ENCODE data around the gene DYNC2LI1.
"Not testable (repeated sequence)": the region's sequence is repeated elsewhere in the genome, so short reads cannot be mapped to it uniquely, and the experiment has no call there.

DYNC2LI1 gene

DNA sequence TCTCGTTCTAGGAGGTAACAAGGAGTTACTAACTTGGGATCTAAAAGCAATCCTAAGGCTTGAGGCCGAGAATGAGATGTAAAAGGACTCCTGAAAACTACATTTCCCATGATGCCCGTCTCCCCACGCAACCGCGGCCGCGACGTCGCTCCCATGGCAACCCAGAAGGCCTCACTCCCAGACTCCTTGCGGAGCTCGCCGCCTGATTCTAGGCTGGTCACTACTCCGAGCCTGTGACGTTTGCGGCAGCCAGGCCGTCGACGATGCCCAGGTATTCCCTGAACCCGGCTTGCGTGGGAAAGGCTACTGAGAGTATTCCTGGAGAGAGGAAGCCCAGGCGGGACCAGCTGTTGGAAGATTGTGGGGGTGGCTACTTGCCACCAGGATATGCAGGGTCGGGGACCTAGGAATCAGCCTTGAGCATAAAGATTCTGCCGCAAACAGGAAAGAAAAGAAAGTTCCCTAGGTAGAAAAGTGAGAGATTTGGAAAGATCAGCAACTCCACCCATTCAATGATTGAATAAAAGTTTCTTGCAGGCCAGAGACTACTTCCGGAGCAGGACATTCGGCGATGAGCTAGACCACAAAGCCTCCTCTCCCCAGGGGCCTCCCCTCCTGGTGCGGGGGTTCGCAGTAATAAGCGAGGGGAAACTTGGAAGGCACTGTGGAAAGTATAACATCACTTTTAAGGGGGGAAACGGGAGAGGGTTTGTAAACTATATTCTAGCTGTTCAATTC is at the start of gene DYNC2LI1:
Gene DYNC2LI1, plus strand, starts transcription at position 164 of the 738 bp plus-strand sequence. Its CDS starts 100 bp downstream, at position 264.
- peak; percentile 64 for DNase-seq

GRCh38 chr2:43724728-43725526 is 48.9 kb upstream of the DYNC2LI1 start:
- DNase-seq: no peak

DNA sequence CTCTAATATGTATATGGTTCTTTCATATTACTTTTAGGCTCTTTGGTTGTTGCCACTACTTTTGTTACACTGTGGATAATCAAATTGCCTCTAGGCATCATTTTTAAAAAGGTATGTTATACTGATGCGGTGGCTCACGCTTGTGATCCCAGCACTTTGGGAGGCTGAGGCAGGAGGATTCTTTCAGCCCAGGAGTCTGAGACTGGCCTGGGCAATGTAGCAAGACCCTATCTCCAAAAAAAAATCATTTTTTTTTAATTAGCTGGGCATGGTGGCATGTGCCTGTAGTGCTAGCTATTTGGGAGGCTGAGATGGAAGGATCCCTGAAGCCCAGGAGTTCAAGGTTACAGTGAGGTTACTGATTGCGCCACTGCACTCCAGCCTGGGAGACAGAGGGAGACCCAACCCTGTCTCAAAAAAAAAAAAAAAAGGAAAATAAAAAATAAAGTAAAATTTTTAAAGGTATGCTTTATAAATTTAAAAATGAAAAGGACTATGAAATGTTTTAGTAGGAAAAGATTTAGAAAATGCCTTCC is 48.1 kb upstream of the DYNC2LI1 start:
- no peak for DNase-seq

DNA sequence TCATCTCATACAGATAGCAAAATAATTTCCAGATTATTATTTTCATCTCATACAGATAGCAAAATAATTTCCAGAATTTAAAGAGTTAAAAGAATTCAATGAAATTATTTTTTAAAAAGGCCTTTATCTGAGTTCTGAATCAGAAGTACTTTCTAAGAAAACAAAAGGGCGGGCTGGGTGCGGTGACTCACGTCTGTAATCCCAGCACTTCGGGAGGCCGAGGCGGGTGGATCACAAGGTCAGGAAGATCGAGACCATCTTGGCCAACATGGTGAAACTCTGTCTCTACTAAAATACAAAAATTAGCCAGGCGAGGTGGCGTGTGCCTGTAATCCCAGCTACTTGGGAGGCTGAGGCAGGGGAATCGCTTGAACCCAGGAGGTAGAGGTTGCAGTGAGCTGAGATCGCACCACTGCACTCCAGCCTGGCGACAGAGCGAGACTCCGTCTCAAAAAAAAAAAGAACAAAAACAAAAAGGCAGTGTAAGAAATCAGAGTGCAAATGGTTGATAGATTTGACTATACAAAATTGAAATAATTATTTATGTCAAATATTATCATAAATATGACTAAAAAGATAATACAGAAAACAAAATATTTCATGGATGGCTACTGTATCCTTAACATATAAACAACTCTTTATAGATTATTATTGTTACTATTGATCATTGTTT is 46.7 kb upstream of the DYNC2LI1 start:
- not testable (repeated sequence) for DNase-seq

DNA sequence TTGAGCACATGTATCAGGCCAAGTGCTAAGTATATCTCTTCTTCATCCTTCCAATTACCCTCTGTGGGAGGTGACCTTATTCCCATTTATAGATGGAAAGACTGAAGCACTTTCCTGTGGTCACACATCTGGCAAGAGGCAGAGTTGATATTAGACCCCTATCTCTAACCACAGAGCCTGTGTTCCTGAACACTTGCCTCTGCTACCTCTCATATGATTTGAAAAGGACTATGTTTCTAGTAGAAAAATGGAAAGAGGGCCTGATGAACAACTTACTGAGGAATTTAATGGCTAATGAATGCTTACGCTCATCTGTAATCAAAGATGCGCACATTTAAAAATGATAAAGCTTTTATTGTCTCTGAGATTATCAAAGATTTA is 46.2 kb upstream of the DYNC2LI1 start:
- DNase-seq: no peak

- DNase-seq: no peak
Observed at GRCh38 chr2:43729491-43730174, 44.2 kb upstream of the DYNC2LI1 start.

DNA sequence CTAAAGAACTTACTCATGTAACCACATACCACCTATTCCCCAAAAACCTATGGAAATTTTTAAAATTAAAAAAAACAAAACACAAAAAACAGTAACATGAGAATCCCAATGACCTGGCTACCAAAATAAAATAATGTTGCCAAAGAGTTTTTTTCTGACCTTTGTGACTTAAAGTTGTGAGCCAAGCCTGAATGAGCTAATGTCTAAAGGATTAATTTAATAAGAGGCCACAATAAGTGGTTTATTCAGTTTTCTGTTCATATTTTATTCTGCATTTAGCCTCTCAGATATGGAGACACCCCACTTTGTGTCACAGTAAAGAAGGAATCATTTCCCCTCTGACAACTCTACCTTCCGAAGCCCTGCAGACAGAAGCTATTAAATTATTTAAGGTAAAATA is 42.6 kb upstream of the DYNC2LI1 start:
- no peak for DNase-seq

- DNase-seq: no peak
Observed at GRCh38 chr2:43736637-43737036, 37.2 kb upstream of the DYNC2LI1 start.

- no peak for DNase-seq
Observed at GRCh38 chr2:43737097-43737854, 36.6 kb upstream of the DYNC2LI1 start.

- no peak for DNase-seq
Observed at GRCh38 chr2:43737855-43738254, 36.0 kb upstream of the DYNC2LI1 start.

DNA sequence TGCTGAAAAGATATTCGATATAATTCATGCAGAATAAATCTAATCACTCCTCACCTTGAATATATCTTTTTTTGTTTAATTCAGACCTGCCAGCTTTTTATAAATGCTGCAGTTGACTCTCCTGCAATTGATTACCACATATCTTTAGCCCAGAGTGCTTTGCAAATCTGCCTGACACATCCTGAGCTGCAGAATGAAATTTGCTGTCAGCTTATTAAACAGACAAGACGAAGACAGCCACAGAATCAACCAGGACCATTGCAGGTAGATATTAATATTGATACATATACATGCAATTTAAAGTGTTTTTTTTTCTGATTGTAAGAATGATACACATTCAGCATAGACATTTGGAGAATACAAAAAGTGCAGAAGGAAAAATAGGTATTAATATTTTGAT is 35.6 kb upstream of the DYNC2LI1 start:
- no peak for DNase-seq

DNA sequence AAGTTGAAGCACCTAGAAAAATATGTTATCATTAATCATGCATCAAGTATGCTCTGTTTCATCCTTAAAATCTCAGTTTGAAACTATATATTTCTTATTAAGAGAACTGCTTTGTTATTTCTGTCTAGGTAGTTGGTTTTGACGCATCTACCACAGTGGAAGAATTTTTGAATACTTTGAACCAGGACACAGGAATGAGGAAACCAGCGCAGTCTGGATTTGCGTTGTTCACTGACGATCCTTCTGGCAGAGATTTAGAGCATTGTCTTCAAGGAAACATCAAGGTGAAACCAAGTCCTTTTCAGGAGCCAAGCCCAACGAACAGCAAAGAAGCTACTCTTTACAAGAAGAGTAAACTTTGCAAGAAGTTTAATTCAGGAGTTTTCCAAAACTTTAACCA is 30.1 kb upstream of the DYNC2LI1 start:
- DNase-seq: no peak

GRCh38 chr2:43745457-43745856 is 28.4 kb upstream of the DYNC2LI1 start:
- DNase-seq: no peak

DNA sequence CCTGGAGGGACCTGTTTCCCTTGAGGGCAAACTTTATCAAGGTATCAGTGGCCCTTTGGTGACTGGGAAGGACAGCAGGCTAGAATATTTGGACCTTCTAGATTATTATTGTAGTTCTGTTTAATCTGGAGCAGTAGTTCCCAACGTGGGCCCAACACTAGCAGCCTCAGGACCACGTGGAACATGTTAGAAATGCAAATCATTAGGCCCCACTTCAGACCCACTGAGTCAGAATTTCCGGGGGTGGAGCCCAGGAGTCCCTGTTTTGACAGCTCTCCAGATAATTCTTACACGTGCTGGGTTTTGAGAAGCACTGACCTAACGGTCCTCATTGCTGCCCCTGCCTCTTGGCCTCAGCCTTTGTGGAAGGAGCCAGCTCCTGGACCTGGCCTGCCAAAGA is 25.5 kb upstream of the DYNC2LI1 start:
- no peak for DNase-seq

DNA sequence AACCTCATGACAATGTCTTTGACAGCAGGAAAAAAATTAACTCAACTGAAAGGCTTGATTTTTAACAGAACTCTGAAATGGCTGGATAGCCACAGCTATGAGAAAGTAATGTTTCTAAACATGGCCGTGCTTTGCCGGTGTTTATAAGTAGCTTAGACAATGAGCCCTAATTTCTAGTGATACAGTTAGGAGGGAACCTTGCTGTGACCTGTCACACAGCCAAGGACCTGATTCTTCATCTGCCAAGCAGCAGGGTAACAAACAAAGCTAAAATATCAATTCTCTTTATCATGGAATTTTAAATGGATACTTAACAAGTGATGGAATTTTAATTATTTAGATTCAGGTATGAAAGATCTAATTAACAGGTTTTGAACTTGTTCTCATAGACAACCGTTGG is 24.3 kb upstream of the DYNC2LI1 start:
- DNase-seq: no peak

GRCh38 chr2:43751476-43751990 is 22.3 kb upstream of the DYNC2LI1 start:
- no peak for DNase-seq

- no peak for DNase-seq
Observed at GRCh38 chr2:43752302-43752701, 21.5 kb upstream of the DYNC2LI1 start.

DNA sequence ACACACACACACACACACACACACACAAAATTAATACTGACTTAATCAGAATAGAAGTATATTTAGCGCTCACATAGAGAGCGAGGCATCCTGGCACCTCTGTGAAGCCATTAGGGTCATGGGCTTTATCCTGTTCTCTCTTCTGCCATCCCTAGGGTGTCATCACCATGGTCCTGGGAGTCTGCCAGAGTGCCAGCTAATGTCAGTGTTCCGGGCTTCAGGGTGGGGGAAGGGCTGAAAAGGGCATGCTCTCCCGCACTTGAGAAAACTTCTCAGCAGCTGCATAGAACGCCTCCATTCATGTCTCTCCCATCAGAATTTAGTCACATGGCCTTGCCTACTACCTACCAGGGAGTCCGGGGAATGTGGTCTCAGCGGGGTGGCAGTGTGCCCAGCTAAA is 19.7 kb upstream of the DYNC2LI1 start:
- no peak for DNase-seq

DNA sequence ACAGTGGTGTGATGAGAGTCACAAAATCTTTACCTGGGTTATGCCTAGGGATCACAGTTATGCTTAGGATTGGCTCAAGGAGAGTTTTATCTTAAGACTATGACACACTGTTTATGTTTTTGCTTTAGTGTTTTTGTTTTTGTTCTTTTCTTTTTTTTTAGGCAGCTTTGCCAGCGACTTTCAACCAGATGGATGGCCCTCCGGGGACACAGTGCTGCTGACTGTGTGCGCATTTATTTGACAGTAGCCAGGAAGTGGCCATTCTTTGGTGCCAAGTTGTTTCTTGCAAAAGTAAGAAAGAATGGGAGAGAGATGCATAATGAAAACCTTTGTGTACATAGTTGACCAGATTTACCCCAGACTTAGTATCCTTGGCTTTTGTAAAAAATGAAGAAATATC is 15.1 kb upstream of the DYNC2LI1 start:
- DNase-seq: no peak

- no peak for DNase-seq
Observed at GRCh38 chr2:43759195-43759594, 14.6 kb upstream of the DYNC2LI1 start.

DNA sequence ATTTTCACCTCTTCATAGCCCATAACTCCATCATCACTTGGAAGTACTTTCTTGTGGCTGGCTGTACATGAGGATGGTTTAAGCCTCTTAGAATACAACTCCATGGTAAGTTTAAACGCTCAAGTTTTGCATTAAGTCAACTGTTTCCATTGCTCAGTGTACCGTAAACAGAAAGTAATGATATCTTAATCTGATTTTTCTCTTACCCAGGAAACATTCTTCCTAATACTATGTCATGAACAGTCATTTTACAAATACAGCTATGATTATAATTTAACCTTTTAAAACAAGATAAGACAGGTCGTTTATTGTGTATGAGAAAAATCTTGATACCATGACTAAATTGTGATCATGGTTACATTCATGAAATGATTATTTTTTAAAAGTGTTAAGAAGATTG is 11.6 kb upstream of the DYNC2LI1 start:
- no peak for DNase-seq

- DNase-seq: no peak
Observed at GRCh38 chr2:43763091-43763490, 10.7 kb upstream of the DYNC2LI1 start.
